SK-N-SH treated with all-trans-retinoic acid at 6 μM for 48 hours (cell line): ENCODE measurements around the gene SLC6A7.

Experiments
- ATAC-seq: fragments of 200-7000 bp; cut with Tn5 transposase; 3 replicates; pipeline ENCODE4 v1.9.1; 2020; ENCODE audit warnings: mild to moderate bottlenecking, moderate library complexity
- ARNTL ChIP-seq: fragments of 450-650 bp; formaldehyde crosslinking; IDR thresholded peaks from 2 replicates; pipeline ENCODE4 v1.5.0; 2020; ENCODE audit warnings: low read depth, mild to moderate bottlenecking, moderate library complexity, borderline replicate concordance
- CREB5 ChIP-seq: fragments of 250-450 bp; sonication (Bioruptor Pico); IDR thresholded peaks from 2 replicates; pipeline ENCODE4 v1.5.1; 2020; ENCODE audit warnings: low read depth, mild to moderate bottlenecking, moderate library complexity
- CSDC2 ChIP-seq: fragments of 250-450 bp; sonication (Bioruptor Pico); IDR thresholded peaks from 2 replicates; pipeline ENCODE4 v1.5.0; 2020; ENCODE audit warnings: mild to moderate bottlenecking, moderate library complexity
- ESRRG ChIP-seq: fragments of 250-450 bp; sonication (Bioruptor Pico); IDR thresholded peaks from 2 replicates; pipeline ENCODE4 v1.6.1; 2021; ENCODE audit warnings: mild to moderate bottlenecking
- GLIS3 ChIP-seq: fragments of 250-450 bp; sonication (Bioruptor Pico); IDR thresholded peaks from 2 replicates; pipeline ENCODE4 v1.5.0; 2020; ENCODE audit warnings: mild to moderate bottlenecking, moderate library complexity
- ISL1 ChIP-seq: fragments of 250-450 bp; sonication (Bioruptor Pico); IDR thresholded peaks from 2 replicates; pipeline ENCODE4 v2.1.2; 2022; ENCODE audit warnings: mild to moderate bottlenecking, moderate library complexity
- OSR1 ChIP-seq: fragments of 250-450 bp; sonication (Bioruptor Pico); IDR thresholded peaks from 2 replicates; pipeline ENCODE4 v1.8.0; 2022; ENCODE audit warnings: moderate library complexity, mild to moderate bottlenecking, inconsistent platforms
- PATZ1 ChIP-seq: fragments of 250-450 bp; sonication (Bioruptor Pico); IDR thresholded peaks from 2 replicates; pipeline ENCODE4 v1.8.0; 2020; ENCODE audit warnings: mild to moderate bottlenecking, moderate library complexity, borderline replicate concordance
- PPARA ChIP-seq: fragments of 250-450 bp; sonication (Bioruptor Pico); IDR thresholded peaks from 2 replicates; pipeline ENCODE4 v1.5.0; 2020; ENCODE audit warnings: mild to moderate bottlenecking, borderline replicate concordance
- RARB ChIP-seq: fragments of 250-450 bp; sonication (Bioruptor Pico); IDR thresholded peaks from 2 replicates; pipeline ENCODE4 v1.8.0; 2021; ENCODE audit warnings: mild to moderate bottlenecking, moderate library complexity
- SNAI2 ChIP-seq: fragments of 250-450 bp; sonication (Bioruptor Pico); IDR thresholded peaks from 2 replicates; pipeline ENCODE4 v1.5.0; 2020; ENCODE audit warnings: mild to moderate bottlenecking, moderate library complexity
- TOX ChIP-seq: fragments of 250-450 bp; sonication (Bioruptor Pico); IDR thresholded peaks from 2 replicates; pipeline ENCODE4 v1.8.0; 2021; ENCODE audit warnings: mild to moderate bottlenecking, moderate library complexity, borderline replicate concordance
- ZC3H10 ChIP-seq: fragments of 250-450 bp; sonication (Bioruptor Pico); IDR thresholded peaks from 2 replicates; pipeline ENCODE4 v1.5.1; 2021; ENCODE audit warnings: mild to moderate bottlenecking, moderate library complexity
- ZFP3 ChIP-seq: fragments of 250-450 bp; sonication (Bioruptor Pico); IDR thresholded peaks from 2 replicates; pipeline ENCODE4 v1.5.0; 2020; ENCODE audit warnings: mild to moderate bottlenecking, moderate library complexity
- ZFP30 ChIP-seq: fragments of 450-650 bp; formaldehyde crosslinking; IDR thresholded peaks from 2 replicates; pipeline ENCODE4 v1.5.0; 2022; ENCODE audit warnings: mild to moderate bottlenecking, moderate library complexity
- ZNF565 ChIP-seq: fragments of 450-650 bp; formaldehyde crosslinking; conservative IDR thresholded peaks from 2 replicates; pipeline ENCODE4 v1.5.0; 2020; ENCODE audit warnings: low read depth, mild to moderate bottlenecking, moderate library complexity
- ZNF70 ChIP-seq: fragments of 450-650 bp; formaldehyde crosslinking; IDR thresholded peaks from 2 replicates; pipeline ENCODE4 v1.5.0; 2020; ENCODE audit warnings: mild to moderate bottlenecking, moderate library complexity
- ZNF8 ChIP-seq: fragments of 450-650 bp; formaldehyde crosslinking; IDR thresholded peaks from 2 replicates; pipeline ENCODE4 v1.5.0; 2020; ENCODE audit warnings: mild to moderate bottlenecking, moderate library complexity
- TF ChIP-seq, protein P1 (sequence below): fragments of 250-450 bp; sonication (Bioruptor Pico); IDR thresholded peaks from 2 replicates; pipeline ENCODE4 v1.5.0; 2020; ENCODE audit warnings: mild to moderate bottlenecking, moderate library complexity

The SLC6A7 gene

DNA sequence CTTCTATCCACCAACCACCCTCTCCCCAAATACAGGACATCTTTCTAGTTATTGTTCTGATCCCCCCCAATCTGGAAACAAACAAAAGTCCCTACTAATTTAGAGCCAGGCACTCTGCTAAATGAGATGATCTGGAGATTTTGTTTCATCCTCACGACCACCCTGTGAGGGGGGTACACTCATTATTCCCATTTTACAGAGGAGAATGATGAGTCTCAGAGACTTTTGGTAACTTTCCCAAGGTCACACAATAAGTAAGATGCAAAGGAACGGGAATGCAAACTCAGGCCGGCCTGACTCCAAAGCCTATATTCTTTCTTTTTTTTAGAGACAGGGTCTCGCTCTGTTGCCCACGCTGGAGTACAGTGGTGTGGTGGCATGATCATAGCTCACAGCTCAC is 43.6 kb upstream of the SLC6A7 start:
- TF ChIP-seq CSDC2 (CRISPR knock-in tag) (no peak), TOX (CRISPR knock-in tag) (no peak), ZFP3 (CRISPR knock-in tag) (no peak), ISL1 (CRISPR knock-in tag) (no peak), ZNF565 (CRISPR knock-in tag) (no peak), PPARA (CRISPR knock-in tag) (no peak), GLIS3 (CRISPR knock-in tag) (no peak), ARNTL (CRISPR knock-in tag) (no peak)
- TF ChIP-seq, protein P1, sequence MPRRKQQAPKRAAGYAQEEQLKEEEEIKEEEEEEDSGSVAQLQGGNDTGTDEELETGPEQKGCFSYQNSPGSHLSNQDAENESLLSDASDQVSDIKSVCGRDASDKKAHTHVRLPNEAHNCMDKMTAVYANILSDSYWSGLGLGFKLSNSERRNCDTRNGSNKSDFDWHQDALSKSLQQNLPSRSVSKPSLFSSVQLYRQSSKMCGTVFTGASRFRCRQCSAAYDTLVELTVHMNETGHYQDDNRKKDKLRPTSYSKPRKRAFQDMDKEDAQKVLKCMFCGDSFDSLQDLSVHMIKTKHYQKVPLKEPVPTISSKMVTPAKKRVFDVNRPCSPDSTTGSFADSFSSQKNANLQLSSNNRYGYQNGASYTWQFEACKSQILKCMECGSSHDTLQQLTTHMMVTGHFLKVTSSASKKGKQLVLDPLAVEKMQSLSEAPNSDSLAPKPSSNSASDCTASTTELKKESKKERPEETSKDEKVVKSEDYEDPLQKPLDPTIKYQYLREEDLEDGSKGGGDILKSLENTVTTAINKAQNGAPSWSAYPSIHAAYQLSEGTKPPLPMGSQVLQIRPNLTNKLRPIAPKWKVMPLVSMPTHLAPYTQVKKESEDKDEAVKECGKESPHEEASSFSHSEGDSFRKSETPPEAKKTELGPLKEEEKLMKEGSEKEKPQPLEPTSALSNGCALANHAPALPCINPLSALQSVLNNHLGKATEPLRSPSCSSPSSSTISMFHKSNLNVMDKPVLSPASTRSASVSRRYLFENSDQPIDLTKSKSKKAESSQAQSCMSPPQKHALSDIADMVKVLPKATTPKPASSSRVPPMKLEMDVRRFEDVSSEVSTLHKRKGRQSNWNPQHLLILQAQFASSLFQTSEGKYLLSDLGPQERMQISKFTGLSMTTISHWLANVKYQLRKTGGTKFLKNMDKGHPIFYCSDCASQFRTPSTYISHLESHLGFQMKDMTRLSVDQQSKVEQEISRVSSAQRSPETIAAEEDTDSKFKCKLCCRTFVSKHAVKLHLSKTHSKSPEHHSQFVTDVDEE: no peak
- no peak for ATAC-seq

DNA sequence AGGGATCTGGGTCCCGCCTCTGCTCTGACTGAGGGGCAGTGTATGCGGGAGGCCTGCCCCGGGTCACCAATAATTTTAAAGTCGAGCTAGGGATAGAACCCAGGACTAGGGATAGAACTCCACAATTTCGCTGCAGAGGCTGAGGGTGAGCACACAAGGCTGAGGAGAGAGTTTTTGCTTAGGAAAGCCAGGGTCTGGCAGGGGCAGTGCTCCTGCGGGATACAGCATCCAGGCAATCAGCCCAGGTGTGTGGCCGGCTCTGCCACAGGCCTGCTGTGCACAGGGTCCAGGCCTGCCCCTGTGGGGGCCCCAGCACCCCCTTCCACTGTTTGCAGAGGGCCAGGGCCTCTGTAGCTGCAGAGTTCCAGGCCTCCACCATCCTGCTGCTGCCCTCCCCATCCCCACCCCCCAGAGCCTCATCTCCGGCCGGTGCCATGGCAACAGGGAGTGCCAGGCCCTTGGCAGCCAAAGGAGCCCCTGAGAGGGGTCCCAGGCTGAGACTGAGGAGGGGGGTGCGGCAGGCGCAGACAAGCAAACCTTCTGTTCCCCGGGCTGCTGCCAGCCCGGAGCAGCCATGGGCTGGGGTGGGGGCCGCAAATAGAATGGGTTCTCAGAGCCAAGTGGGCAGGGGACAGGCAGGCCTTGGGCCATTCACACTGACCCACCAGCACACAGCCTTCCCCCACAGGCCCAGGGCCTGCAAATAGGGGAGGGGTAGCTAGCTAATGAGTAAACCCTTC is 42.8 kb upstream of the SLC6A7 start:
- TF ChIP-seq ESRRG (no peak), GLIS3 (CRISPR knock-in tag) (no peak), OSR1 (CRISPR knock-in tag) (no peak), RARB (no peak), PATZ1 (CRISPR knock-in tag) (no peak)
- TF ChIP-seq, protein P1: no peak
- ATAC-seq: no peak

DNA sequence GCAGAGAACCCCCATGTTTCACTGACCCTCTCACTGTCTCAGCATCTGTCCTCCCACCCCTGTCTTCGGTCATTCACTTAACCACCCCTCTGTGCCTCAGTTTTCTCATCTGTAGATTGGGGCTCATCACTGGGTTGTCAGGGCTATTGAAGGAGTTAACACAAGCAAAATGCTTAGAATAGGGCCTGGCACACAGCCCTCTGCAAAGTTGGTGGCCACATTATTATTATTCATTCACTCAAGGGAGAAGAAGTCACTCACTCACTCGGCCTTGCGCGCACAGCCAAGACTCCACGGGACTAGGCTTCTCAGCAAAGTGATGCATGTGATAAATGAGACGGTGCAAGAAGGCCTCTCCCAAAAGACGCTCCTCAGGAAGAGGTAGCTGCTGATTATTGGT is 42.2 kb upstream of the SLC6A7 start:
- no peak for TF ChIP-seq PPARA (CRISPR knock-in tag)
- no peak for TF ChIP-seq ZNF8 (CRISPR knock-in tag)
- TF ChIP-seq ISL1 (CRISPR knock-in tag): no peak
- no peak for TF ChIP-seq ZFP30 (CRISPR knock-in tag)
- no peak for TF ChIP-seq SNAI2 (CRISPR knock-in tag)
- TF ChIP-seq CREB5: no peak
- TF ChIP-seq ZNF70 (CRISPR knock-in tag): no peak
- no peak for TF ChIP-seq ZC3H10
- no peak for TF ChIP-seq TOX (CRISPR knock-in tag)
- TF ChIP-seq, all 23 proteins: peak for 0
- no peak for ATAC-seq
